Measurements from ENCODE around the gene ERO1B. TPM values are rescaled to one million over a fixed set of nuclear protein-coding genes. Genes with fewer than 3 reads are reported as not detected.
A peak's percentile ranks its signal among the peaks of the same experiment; 100 is the strongest.
"Not testable (repeated sequence)": the region's sequence is repeated elsewhere in the genome, so short reads cannot be mapped to it uniquely, and the experiment has no call there.

ERO1B gene, protein sequence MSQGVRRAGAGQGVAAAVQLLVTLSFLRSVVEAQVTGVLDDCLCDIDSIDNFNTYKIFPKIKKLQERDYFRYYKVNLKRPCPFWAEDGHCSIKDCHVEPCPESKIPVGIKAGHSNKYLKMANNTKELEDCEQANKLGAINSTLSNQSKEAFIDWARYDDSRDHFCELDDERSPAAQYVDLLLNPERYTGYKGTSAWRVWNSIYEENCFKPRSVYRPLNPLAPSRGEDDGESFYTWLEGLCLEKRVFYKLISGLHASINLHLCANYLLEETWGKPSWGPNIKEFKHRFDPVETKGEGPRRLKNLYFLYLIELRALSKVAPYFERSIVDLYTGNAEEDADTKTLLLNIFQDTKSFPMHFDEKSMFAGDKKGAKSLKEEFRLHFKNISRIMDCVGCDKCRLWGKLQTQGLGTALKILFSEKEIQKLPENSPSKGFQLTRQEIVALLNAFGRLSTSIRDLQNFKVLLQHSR
- total RNA-seq: 1 to 10 TPM; 5.0 to 7.6 TPM

- Histone ChIP-seq H3K36me3 (no peaks in the 10 kb centered on the region), H3K4me3 (peak within 1 kb of the TSS; percentile 78 to 97), H3K27me3 (no peaks in the 10 kb centered on the region), H3K9me3 (no peaks in the 10 kb centered on the region), H3K27ac (peak within 1 kb of the TSS; percentile 91), H3K4me1 (peaks cover 0 to 14% of the 10 kb centered on the region in 2 donors)
- peak in 1 of 2 donors; percentile 13 for TF ChIP-seq CTCF (IDR thresholded peaks at IDR 0.05)
- peak; percentile 95 for DNase-seq (ENCODE audit: low spot score)
Measured at GRCh38 chr1:236281654-236282424, at the start of gene ERO1B. Gene ERO1B, minus strand, starts transcription at chr1:236281958. Its CDS starts 175 bp downstream, at chr1:236281783.

DNA sequence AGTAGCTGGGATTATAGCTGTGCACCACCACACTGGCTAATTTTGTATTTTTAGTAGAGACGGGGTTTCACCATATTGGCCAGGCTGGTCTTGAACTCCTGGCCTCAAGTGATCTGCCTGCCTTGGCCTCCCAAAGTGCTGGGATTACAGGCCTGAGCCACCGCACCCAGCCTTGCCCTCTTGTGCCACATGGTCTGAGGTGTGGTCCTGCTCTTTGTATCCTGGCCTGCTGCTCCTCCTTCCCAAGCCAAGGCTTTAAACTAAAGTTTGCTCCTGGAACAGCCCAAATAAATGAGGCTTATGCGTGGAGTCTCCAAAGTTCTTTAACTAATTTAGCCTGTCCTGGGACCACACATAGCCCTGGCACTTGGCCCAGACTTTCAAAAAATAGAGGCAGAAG is 49.7 kb upstream of the ERO1B start:
- H3K27me3 ChIP-seq; H3K36me3 ChIP-seq; H3K4me3 ChIP-seq; H3K27ac ChIP-seq; H3K4me1 ChIP-seq; H3K9me3 ChIP-seq; DNase-seq (ENCODE audit: low spot score): not testable (repeated sequence)

GRCh38 chr1:236326432-236326831 is 44.7 kb upstream of the ERO1B start:
- Histone ChIP-seq H3K36me3 (no peaks in the 10 kb centered on the region), H3K27me3 (no peaks in the 10 kb centered on the region), H3K9me3 (peaks cover 0 to 21% of the 10 kb centered on the region in 2 donors), H3K4me1 (no peaks in the 10 kb centered on the region), H3K4me3 (no peak overlapping the region), H3K27ac (no peak overlapping the region)
- DNase-seq (ENCODE audit: low spot score): no peak
- TF ChIP-seq CTCF (IDR thresholded peaks at IDR 0.05): no peak

- Histone ChIP-seq H3K36me3 (no peaks in the 10 kb centered on the region), H3K9me3 (peaks cover 0 to 25% of the 10 kb centered on the region in 2 donors)
- no peak for TF ChIP-seq CTCF (IDR thresholded peaks at IDR 0.05)
Measured at GRCh38 chr1:236325567-236325966, 43.8 kb upstream of the ERO1B start.

DNA sequence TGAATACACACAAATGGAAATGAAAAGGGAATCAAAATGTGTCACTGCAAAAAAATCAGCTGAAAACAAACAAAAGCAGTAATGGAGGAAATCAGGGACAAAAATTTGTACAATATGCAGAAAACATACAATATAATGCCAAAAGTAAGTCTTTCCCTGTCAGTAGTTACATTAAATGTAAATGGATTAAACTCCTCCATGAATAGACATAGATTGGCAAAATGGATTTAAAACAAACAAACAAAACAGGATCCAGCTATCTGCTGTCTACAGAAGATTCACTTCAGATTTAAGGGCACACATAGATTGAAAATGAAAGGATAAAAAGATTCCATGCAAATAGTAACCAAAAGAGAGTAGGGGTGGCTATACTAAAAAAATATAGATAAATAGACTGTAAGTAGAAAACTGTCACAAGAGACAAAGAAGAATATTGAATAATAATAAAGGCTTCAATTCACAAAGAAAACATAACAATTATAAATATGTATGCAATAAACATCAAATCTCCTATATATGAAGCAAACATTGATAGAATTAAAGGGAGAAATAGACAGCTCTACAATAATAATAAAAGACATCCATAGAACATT is 42.2 kb upstream of the ERO1B start:
- Histone ChIP-seq H3K4me3 (no peak overlapping the region), H3K36me3 (no peaks in the 10 kb centered on the region), H3K9me3 (peaks cover 0 to 25% of the 10 kb centered on the region in 2 donors), H3K27me3 (no peaks in the 10 kb centered on the region), H3K27ac (no peak overlapping the region), H3K4me1 (no peaks in the 10 kb centered on the region)
- no peak for TF ChIP-seq CTCF (IDR thresholded peaks at IDR 0.05)
- DNase-seq (ENCODE audit: low spot score): no peak

More at GRCh38 chr1:236325567-236325966, 43.8 kb upstream of the ERO1B start:
- Histone ChIP-seq H3K4me3 (no peak overlapping the region), H3K27ac (no peak overlapping the region), H3K4me1 (no peaks in the 10 kb centered on the region), H3K27me3 (no peaks in the 10 kb centered on the region)
- DNase-seq (ENCODE audit: low spot score): no peak
